ENCODE results near the gene XYLB.

DNA sequence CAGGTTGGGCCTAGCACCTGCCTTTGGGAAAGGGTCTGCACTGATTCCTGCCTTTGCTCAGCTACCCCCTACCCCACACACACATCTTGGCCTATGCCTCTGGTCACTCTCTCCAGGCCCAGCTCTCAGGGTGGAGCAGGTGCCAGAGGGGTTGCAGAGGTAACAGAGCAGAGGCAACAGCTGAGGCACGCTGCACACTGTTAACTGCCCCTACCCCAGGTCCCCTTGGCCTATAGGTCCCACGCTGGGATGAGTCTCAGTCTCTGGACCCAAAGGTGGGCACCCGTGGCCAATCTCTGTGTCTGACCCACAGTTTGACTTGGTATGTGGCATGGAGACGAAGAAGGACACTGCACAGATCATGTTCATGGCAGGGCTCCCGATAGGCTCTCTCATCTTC, 39.6 kb upstream of the XYLB start:
- TF ChIP-seq EZH2 (IDR thresholded peaks at IDR 0.05) (no peak), POLR2AphosphoS5 (IDR thresholded peaks at IDR 0.05; ENCODE audit: borderline replicate concordance, low read depth, low read length) (no peak), FOXP2 (optimal IDR thresholded peaks at IDR 0.05; ENCODE audit: control extremely low read depth, extremely low read length, insufficient read depth) (no peak)
